Retina (tissue), 1 donor: ENCODE data around the gene SERPINE3.

ENCODE experiments used
- DNase-seq: peaks from one replicate; pipeline ENCODE4 v3.0.0-alpha.2; 2016

The SERPINE3 gene

GRCh38 chr13:51339354-51339753 lies at the start of gene SERPINE3:
TSS of gene SERPINE3 (plus strand) at chr13:51339691. CDS start at chr13:51341092, 1,401 bp downstream.
- DNase-seq: no peak

DNA sequence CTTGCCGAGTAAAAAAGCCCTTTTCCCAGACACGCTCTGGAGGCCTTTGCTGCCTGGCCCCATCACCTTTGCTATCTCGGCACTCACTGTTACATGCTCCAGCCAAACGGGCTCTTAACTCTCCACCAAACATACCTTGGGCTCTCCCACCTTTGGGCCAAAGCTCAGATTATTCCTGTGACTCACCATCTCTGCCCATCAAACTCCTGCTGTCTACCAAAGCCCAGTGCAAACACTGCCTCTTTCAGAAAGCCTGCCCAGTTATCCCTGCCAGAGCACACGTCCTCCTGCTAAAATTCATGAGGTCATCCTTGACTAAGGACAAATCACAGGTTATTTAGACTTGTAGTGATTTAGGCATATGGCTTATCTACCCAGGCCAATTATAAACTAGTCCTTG lies 48.1 kb upstream of the SERPINE3 start:
- DNase-seq: no peak

DNA sequence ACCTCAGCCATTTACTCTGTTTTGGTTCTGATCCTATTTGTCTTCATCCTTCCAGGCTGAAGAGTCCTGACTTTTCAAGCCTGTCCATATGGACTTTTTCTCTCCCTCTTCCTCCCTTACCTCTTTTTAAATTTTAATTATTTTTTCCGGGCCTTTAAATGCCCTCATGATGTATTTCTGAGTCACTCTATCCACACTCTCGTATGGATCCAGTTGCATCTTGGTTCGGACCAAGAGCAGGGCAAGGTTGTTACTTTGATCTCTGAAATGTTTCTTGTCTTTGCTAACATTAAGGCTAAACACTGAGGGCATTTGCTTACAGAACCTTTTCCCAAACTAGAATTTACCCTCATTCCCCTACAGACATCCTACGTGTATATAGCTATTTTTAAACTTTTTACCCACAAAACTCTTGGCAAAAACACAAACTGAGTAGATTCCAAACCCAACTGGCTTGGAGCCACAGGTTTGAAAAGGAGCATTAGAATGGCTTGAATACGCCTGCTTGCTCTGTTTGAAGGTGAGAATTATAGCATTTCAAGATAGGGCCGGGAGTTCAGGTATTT lies 47.4 kb upstream of the SERPINE3 start:
- no peak for DNase-seq

DNA sequence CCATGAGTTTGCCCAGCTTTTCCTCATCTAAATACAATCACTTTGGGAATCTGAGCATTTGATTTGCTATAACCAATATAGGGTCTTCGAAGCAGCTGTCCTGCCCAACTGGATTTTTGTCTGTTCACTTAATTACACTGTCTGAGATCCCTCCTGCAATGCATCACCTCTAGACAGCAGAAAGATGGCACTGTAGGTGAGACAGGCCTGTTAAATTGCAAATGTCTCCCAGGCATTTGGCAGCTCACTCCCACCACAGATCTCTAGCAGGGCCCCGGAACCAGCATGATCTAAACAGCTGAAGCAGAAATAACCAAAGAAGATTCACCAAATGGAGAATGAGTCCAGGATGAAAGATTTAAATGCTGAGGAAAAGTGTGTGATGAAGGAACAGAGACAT lies 41.9 kb upstream of the SERPINE3 start:
- DNase-seq: no peak

GRCh38 chr13:51298812-51299211 lies 40.7 kb upstream of the SERPINE3 start:
- DNase-seq: no peak

DNA sequence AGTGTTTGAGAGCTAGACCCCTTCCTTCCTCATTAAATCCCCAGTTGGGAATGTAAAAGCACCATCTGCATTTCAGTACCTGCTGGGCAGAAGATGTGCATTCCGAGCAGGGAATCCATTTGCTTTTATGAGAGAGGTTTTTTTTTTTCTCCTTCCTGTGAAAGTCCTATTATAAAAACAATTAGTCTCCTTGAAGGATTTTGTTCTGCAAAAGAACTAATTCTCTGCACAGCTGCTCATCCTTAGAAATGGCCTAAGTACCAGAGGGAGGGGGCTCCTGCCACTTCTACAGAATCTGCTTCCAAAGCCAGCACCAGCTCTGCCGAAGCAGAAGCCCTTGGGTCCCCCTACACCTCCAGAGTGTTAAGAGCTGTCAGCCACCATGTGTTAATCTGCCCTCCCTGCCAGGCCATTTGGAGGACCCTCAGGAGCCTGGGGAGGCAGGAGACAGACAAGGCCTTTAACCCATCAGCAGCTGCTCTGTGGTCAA lies 36.4 kb upstream of the SERPINE3 start:
- DNase-seq: peak; percentile 48

GRCh38 chr13:51303882-51304281 lies 35.6 kb upstream of the SERPINE3 start:
- no peak for DNase-seq

GRCh38 chr13:51305271-51305967 lies 34.1 kb upstream of the SERPINE3 start:
- DNase-seq: no peak

DNA sequence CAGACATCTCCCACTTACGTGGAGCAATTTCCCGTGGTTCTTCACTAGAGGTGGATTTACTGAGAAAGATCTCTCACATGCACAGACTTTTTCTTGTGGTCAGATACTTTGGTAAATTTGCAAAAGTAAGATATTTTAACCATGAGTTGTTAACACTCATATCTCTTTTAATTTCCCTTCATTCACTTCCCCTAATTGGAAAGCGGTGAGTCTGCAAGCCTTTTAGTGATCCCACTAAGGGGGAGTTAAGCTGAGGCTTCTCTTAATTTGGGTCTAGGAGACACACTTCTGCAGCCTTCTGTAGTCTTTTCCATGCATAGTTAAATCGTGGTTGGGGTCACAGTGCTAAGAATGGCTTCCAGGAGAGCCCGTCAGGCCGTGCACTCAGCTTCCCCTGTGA lies 30.7 kb upstream of the SERPINE3 start:
- no peak for DNase-seq

GRCh38 chr13:51311231-51311630 lies 28.3 kb upstream of the SERPINE3 start:
- DNase-seq: no peak

GRCh38 chr13:51311957-51312520 lies 27.5 kb upstream of the SERPINE3 start:
- DNase-seq: no peak

DNA sequence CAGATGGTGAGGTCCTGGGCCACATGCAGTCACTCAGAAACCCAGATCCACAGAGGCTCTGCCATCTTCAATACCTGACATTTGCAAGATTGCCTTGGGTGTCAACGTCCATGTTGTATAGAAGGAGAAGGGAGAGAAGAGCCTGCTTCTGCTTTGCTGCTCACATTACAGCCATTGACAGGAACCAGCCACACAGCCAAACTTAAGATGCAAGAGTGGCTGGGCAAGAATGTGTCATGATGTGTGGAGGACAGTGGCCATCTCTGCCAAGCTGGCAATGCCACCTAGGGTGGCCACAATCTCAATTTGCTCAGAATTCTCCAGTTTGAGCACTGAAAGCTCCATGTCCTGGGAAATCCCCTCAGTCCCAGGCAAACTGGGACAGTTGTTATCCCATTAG lies 25.9 kb upstream of the SERPINE3 start:
- no peak for DNase-seq

DNA sequence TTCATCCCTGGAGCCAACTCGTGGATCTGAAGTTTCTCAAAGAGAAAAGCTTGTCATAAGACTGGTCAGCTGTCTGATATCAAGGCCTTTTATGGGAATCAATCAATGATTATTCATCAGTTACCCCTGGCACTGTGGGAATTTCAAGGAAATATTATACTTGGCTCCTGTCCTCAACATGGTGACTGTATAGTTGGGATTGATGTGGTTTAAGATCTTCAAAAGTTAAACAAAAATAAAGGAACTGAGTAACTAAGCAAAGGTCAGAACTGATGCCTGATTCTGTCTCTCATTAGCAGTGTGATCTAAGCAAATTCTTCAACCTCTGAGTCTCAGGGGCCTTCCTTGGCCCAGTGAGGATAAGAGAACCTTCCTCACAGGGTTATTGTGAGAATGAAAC lies 22.2 kb upstream of the SERPINE3 start:
- no peak for DNase-seq

- DNase-seq: no peak
Measured at GRCh38 chr13:51318015-51318414, 21.5 kb upstream of the SERPINE3 start.

GRCh38 chr13:51318876-51319275 lies 20.6 kb upstream of the SERPINE3 start:
- DNase-seq: no peak

DNA sequence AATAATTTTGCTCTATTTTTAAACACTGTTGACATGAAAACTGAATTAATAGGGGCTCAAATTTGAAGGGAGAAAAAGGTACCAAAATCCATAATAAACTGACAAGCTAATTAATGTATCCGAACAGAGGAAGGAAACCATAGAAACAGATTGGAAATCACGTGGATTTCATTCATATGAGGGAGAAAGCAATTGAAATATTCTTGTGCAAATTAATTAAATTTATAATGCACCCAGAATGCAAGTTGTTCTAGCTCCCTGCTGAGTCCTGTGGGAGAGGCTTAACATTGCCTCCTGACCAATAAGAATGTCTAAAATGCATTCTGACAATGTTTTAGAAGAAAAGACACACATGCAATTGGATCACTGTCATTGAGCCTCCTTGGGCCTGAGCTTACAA lies 17.7 kb upstream of the SERPINE3 start:
- no peak for DNase-seq

- no peak for DNase-seq
Measured at GRCh38 chr13:51322826-51323225, 16.7 kb upstream of the SERPINE3 start.

DNA sequence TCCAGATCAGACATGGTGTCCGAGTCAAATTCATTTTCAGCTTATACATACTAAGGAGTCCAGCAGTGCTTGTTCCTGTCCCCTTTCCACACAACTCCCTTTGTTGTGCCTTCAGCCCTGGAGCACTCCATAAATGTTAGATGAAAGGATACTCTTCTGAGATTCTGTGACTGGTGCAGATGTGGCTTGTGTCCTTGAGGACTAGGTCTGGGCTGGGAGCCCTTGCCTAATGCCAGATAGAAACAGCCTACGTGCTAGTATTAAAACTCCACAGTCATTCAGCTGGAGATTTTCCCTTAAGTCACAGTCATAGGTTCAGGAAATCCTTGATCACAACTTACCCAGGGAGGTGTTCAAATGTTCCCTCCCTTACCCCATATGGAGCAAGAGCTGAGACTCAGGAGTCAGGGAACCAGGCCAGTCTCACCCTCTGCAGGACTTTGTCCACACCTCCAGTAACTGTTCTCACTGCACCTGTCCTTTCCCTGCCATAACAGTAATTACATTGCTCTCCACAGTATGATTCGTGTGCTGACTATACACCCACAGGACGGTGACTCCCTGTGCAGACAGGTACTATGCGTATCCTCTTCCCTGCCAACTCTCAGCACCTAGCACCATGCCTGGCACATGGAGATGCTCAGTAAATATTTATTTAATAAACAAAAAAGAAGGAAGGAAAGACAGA lies 15.5 kb upstream of the SERPINE3 start:
- DNase-seq: no peak

DNA sequence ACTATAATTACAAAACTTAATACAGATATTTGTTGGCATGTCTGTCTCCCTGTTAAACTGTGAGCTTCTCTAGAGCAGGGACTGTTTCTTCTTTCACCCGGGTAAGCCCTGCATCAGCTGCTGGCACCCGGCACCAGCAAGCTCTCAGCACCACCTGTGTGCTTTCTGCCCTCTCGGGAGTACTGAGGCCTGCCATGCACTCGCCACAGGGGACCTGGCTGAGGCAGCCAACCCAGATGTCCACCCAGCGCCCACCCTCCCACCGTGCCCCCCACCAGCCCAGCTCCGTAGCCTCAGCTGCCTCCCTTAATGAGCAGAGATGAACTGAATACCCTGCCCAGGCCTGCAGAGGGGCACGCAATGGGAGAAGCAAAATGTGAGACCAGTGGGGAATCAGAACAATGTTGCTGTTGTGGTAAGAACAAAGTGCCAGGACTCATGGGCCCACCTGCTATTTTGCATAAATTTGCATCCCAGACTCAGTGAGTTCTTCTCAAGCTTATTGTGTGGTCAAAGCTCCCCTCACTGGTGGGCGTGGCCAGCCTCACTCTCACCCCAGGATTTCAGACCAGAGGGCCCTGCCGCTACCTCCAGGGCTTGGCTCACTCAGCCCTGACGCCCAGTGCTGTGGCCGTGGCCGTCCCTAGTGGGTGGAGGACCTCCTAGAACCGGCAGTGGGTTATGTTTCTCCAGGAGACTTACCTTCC lies 14.6 kb upstream of the SERPINE3 start:
- no peak for DNase-seq

DNA sequence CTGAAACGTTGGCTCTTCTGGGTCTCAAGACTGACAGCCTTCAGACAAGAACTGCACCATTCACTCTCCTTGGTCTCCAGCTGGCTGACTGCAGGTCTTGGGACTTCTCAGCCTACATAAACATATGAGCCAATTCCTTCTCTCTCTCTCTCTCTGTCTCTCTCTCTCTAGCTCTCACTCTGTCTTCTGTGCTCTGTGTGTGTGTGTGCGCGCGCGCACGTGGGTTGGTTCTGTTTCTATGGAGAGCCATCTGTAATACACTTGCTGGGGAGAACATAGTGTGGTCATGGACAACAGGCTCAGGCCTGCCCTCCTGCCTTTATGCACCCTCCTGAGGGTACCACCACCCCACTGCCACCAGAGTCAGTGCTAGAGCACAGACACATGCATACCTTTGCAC lies 13.7 kb upstream of the SERPINE3 start:
- no peak for DNase-seq

GRCh38 chr13:51326777-51327176 lies 12.7 kb upstream of the SERPINE3 start:
- no peak for DNase-seq

- DNase-seq: no peak
Measured at GRCh38 chr13:51327961-51328360, 11.5 kb upstream of the SERPINE3 start.

GRCh38 chr13:51328488-51328887 lies 11.0 kb upstream of the SERPINE3 start:
- no peak for DNase-seq
